PC-9 (cell line): ENCODE measurements around the gene SAMSN1. TPM values are rescaled to one million over a fixed set of nuclear protein-coding genes. Genes with fewer than 3 reads are reported as not detected.

Experiments used
- BruUV-seq: library from RNA; stranded (reverse); fragments of 400-500 nt; replicated peaks from 2 replicates; lab custom pipeline; 2021; lab: Mats Ljungman, UMichigan
- CTCF ChIA-PET: fragments of 300-600 bp; sonication (Branson Sonifier 250); formaldehyde crosslinking; loops from one replicate; lab custom pipeline; 2022; ENCODE audit warnings: antibody characterized with exemption; lab: Charles Lee
- POLR2A ChIA-PET: fragments of 300-600 bp; sonication (Branson Sonifier 250); formaldehyde crosslinking; loops from one replicate; lab custom pipeline; 2022; ENCODE audit warnings: antibody characterized with exemption; ENCODE audit not compliant: unreplicated experiment; lab: Charles Lee
- DNase-seq, 2 experiments: peaks; one replicate each; pipeline versions ENCODE4 v3.0.0 to v3.0.0-alpha.2; 2015 to 2022; ENCODE audit warnings: mixed read lengths in 1 of 2
- H2AFZ ChIP-seq: fragments of 200-600 bp; sonication (generic); 2 replicates; pipeline ENCODE4 v1.8.1; 2017; ENCODE audit warnings: antibody characterized with exemption
- H3F3A ChIP-seq: fragments of 200-600 bp; sonication (generic); 2 replicates; pipeline ENCODE4 v1.8.1; 2017; ENCODE audit warnings: antibody characterized with exemption, mild to moderate bottlenecking, low read depth; ENCODE audit not compliant: insufficient read depth
- H3K27ac ChIP-seq: fragments of 200-600 bp; sonication (generic); 2 replicates; pipeline ENCODE4 v1.6.1; 2016; ENCODE audit warnings: mixed run types
- H3K27me3 ChIP-seq: fragments of 200-600 bp; sonication (generic); 2 replicates; pipeline ENCODE4 v1.6.1; 2016; ENCODE audit warnings: low read depth, mixed run types; ENCODE audit not compliant: insufficient read depth
- H3K36me3 ChIP-seq: fragments of 200-600 bp; sonication (generic); 2 replicates; pipeline ENCODE4 v1.6.1; 2016; ENCODE audit warnings: low read depth, mixed run types
- H3K4me1 ChIP-seq: fragments of 200-600 bp; sonication (generic); replicated peaks from 2 replicates; pipeline ENCODE4 v1.6.1; 2016; ENCODE audit warnings: mixed run types; ENCODE audit not compliant: insufficient read depth
- H3K4me2 ChIP-seq: fragments of 200-600 bp; sonication (generic); 2 replicates; pipeline ENCODE4 v1.6.1; 2017; ENCODE audit warnings: mixed run types
- H3K4me3 ChIP-seq: fragments of 200-600 bp; sonication (generic); 2 replicates; pipeline ENCODE4 v1.6.1; 2016; ENCODE audit warnings: mixed run types
- H3K79me2 ChIP-seq: fragments of 200-600 bp; sonication (generic); 2 replicates; pipeline ENCODE4 v1.6.1; 2017; ENCODE audit warnings: low read depth, mixed run types
- H3K9me2 ChIP-seq: fragments of 200-600 bp; sonication (generic); 2 replicates; pipeline ENCODE4 v1.8.1; 2017; ENCODE audit warnings: mild to moderate bottlenecking; ENCODE audit not compliant: insufficient read depth
- H3K9me3 ChIP-seq: fragments of 200-600 bp; sonication (generic); 2 replicates; pipeline ENCODE4 v1.8.1; 2016; ENCODE audit warnings: low read depth; ENCODE audit not compliant: insufficient read depth
- H4K20me1 ChIP-seq: fragments of 200-600 bp; sonication (generic); 2 replicates; pipeline ENCODE4 v1.8.1; 2017; ENCODE audit not compliant: insufficient read depth
- EZH2 ChIP-seq: fragments of 200-600 bp; sonication (generic); IDR thresholded peaks from 2 replicates; pipeline ENCODE4 v1.8.0; 2017; ENCODE audit warnings: antibody characterized with exemption, low read depth
- intact Hi-C: fragments of 100-400 bp; cut with micrococcal nuclease; formaldehyde crosslinking; loops from one replicate; pipeline ENCODE4 v1.10.0; 2022; ENCODE audit not compliant: unreplicated experiment
- total RNA-seq: library from RNA; stranded (reverse); gene quantifications from 2 replicates; pipeline ENCODE4 v1.2.3, GENCODE V29; 2021
- TF ChIP-seq, protein P1 (sequence below): fragments of 200-600 bp; sonication (generic); conservative IDR thresholded peaks from 2 replicates; pipeline ENCODE4 v1.6.1; 2017; ENCODE audit warnings: mixed run types, antibody characterized with exemption, mild to moderate bottlenecking, moderate library complexity

The SAMSN1 gene
- total RNA-seq, 1 experiment from 2014 or later: 0.41 TPM

DNA sequence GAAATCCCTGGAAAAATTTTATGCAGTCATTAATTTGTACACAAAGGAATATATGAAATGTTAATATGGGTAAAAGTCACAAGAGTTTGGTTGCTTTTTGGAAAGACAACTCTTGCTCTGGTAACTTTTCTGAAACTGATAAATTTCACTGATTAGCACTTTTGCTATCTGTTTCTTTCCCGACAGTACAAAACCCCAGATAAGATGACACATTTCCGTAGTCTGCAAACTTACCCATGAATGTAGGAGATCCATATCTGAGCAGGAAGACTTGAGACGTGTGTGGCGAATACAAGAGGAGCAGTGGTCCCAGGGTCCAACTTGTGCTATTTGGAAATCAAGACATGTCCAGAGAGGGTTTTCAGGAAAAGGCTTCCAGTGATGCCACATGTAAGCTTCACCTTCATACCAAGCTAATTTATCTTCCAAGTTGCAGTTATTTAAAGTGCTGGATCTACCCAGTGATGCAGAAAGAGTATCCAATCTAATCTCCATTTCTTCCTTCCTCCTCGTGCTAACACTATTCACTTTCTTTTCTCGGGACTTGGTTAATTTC, 35.9 kb upstream of the SAMSN1 start:
- BruUV-seq: no TSS peak
- no peak overlapping the region for H3K4me3 ChIP-seq
- no peak for TF ChIP-seq EZH2
- TF ChIP-seq, protein P1, sequence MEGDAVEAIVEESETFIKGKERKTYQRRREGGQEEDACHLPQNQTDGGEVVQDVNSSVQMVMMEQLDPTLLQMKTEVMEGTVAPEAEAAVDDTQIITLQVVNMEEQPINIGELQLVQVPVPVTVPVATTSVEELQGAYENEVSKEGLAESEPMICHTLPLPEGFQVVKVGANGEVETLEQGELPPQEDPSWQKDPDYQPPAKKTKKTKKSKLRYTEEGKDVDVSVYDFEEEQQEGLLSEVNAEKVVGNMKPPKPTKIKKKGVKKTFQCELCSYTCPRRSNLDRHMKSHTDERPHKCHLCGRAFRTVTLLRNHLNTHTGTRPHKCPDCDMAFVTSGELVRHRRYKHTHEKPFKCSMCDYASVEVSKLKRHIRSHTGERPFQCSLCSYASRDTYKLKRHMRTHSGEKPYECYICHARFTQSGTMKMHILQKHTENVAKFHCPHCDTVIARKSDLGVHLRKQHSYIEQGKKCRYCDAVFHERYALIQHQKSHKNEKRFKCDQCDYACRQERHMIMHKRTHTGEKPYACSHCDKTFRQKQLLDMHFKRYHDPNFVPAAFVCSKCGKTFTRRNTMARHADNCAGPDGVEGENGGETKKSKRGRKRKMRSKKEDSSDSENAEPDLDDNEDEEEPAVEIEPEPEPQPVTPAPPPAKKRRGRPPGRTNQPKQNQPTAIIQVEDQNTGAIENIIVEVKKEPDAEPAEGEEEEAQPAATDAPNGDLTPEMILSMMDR: no peak

DNA sequence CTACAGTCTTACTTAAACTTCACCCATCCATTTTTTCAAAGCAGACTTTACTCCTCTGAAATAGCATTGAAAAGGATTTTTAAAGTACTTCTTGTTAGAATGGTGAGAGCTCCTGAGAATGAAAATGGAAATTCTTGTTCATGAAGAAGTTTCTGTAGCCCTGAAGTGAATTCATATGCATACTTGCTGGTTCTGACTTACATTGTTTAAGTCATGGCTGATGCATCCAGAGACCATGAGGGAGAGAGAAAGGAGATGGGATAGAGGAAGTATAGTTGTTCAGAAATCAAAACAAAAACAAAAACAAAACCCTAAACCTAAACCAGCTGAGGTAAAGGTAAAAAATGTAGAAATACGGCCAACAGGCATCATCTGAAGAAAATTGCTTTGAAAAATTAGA, 27.1 kb upstream of the SAMSN1 start:
- H3K79me2 ChIP-seq: no peaks in the 10 kb centered on the region
- H4K20me1 ChIP-seq: no peaks in the 10 kb centered on the region
- no peaks in the 10 kb centered on the region for H3K27me3 ChIP-seq
- H2AFZ ChIP-seq: no peak overlapping the region
- ChIA-PET POLR2A (no interaction called here), CTCF (no interaction called here)
- no peak overlapping the region for H3K27ac ChIP-seq
- no peak overlapping the region for H3K4me3 ChIP-seq
- intact Hi-C loops: no loop called here
- no TSS peak for BruUV-seq
- TF ChIP-seq, protein P1: no peak
- no peak for TF ChIP-seq EZH2
- H3K9me3 ChIP-seq: no peaks in the 10 kb centered on the region
- no peaks in the 10 kb centered on the region for H3K9me2 ChIP-seq
- no peaks in the 10 kb centered on the region for H3F3A ChIP-seq
- H3K36me3 ChIP-seq: no peaks in the 10 kb centered on the region
- no peak overlapping the region for H3K4me2 ChIP-seq
- no peaks in the 10 kb centered on the region for H3K4me1 ChIP-seq
- no peak for DNase-seq

More for the DNA sequence above, 35.9 kb upstream of the SAMSN1 start:
- H3K27ac ChIP-seq: no peak overlapping the region
- H2AFZ ChIP-seq: no peak overlapping the region
- intact Hi-C loops: no loop called here
- no peak for DNase-seq
- no peaks in the 10 kb centered on the region for H3K36me3 ChIP-seq
- no peaks in the 10 kb centered on the region for H3K27me3 ChIP-seq
- no peaks in the 10 kb centered on the region for H3F3A ChIP-seq
- no peaks in the 10 kb centered on the region for H4K20me1 ChIP-seq
- H3K4me2 ChIP-seq: no peak overlapping the region
- H3K9me2 ChIP-seq: no peaks in the 10 kb centered on the region; the same call in 1 of the 2 replicates
- ChIA-PET CTCF (no interaction called here), POLR2A (no interaction called here)
- H3K4me1 ChIP-seq: no peaks in the 10 kb centered on the region
- no peaks in the 10 kb centered on the region for H3K79me2 ChIP-seq
- H3K9me3 ChIP-seq: no peaks in the 10 kb centered on the region

DNA sequence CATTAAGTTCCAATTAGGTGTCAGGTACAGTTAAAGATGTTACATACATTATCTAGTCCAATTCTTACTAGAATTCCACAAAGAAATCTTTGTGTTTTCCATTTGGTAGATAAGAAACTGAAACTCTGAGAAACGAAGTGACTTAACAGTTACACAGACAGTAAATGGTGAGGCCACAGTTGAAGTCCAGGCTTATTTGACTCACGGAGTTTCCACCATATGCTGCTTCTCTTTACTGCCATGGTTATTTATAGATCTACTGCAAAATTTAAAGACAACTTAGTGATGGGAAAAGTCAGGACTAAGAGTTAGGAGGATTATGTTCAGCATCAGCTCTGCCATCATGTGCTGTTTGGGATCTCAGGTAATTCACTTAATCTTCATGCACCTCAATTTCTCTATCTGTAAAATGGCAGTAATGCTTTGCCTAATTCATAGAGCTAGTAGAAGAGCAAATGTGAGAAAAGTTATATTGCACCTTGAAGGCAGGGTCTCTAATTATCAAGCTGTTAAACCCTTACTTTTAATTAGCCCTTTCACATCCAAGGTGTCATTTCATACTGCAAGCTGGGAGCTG, 26.2 kb upstream of the SAMSN1 start:
- no peak for DNase-seq
- BruUV-seq: no TSS peak
- Histone ChIP-seq H3K4me2 (no peak overlapping the region), H3F3A (no peaks in the 10 kb centered on the region), H4K20me1 (no peaks in the 10 kb centered on the region), H3K4me3 (no peak overlapping the region), H3K79me2 (no peaks in the 10 kb centered on the region), H3K27ac (no peak overlapping the region), H2AFZ (no peak overlapping the region), H3K4me1 (no peaks in the 10 kb centered on the region), H3K27me3 (no peaks in the 10 kb centered on the region), H3K36me3 (no peaks in the 10 kb centered on the region), H3K9me2 (no peaks in the 10 kb centered on the region), H3K9me3 (no peaks in the 10 kb centered on the region)
- POLR2A ChIA-PET: no interaction called here
- CTCF ChIA-PET: no interaction called here
- no peak for TF ChIP-seq EZH2
- TF ChIP-seq, protein P1: no peak
- intact Hi-C loops: no loop called here
